DOHH2 (cell line): ENCODE data around the gene GRID2.

Experiments used
- H3F3A ChIP-seq: fragments of 200-600 bp; sonication (generic), shearing (Covaris generic); 2 replicates; pipeline ENCODE4 v1.6.0; 2016; ENCODE audit warnings: antibody characterized with exemption, mild to moderate bottlenecking; ENCODE audit not compliant: control insufficient read depth, insufficient read depth
- H3K27ac ChIP-seq: fragments of 200-600 bp; sonication (generic); 2 replicates; pipeline ENCODE4 v1.5.1; 2014; ENCODE audit warnings: low read depth, mild to moderate bottlenecking, low read length, moderate library complexity
- H3K27me3 ChIP-seq: fragments of 200-600 bp; sonication (generic); 2 replicates; pipeline ENCODE4 v1.6.1; 2014; ENCODE audit warnings: mild to moderate bottlenecking, low read length, mixed read lengths; ENCODE audit not compliant: control insufficient read depth
- H3K36me3 ChIP-seq: fragments of 200-600 bp; sonication (generic); 2 replicates; pipeline ENCODE4 v1.6.1; 2014; ENCODE audit warnings: mild to moderate bottlenecking, low read length, moderate library complexity, mixed read lengths; ENCODE audit not compliant: control insufficient read depth
- H3K4me1 ChIP-seq: fragments of 200-600 bp; sonication (generic); 2 replicates; pipeline ENCODE4 v1.6.1; 2014; ENCODE audit warnings: mild to moderate bottlenecking, low read length, mixed read lengths; ENCODE audit not compliant: control insufficient read depth
- H3K4me2 ChIP-seq: fragments of 200-600 bp; sonication (generic); 2 replicates; pipeline ENCODE4 v1.6.0; 2014; ENCODE audit warnings: mild to moderate bottlenecking, low read length, moderate library complexity
- H3K4me3 ChIP-seq: fragments of 200-600 bp; sonication (generic); 2 replicates; pipeline ENCODE4 v1.5.1; 2014; ENCODE audit warnings: mild to moderate bottlenecking, low read length, mixed read lengths
- H3K79me2 ChIP-seq: fragments of 200-600 bp; sonication (generic); 2 replicates; pipeline ENCODE4 v1.6.1; 2014; ENCODE audit warnings: mild to moderate bottlenecking, low read length, mixed read lengths; ENCODE audit not compliant: control insufficient read depth
- H3K9me2 ChIP-seq: fragments of 200-600 bp; sonication (generic); replicated peaks from 2 replicates; pipeline ENCODE4 v1.6.1; 2014; ENCODE audit warnings: mild to moderate bottlenecking, low read length, mixed read lengths; ENCODE audit not compliant: control insufficient read depth
- H3K9me3 ChIP-seq: fragments of 200-600 bp; sonication (generic); 2 replicates; pipeline ENCODE4 v1.6.1; 2014; ENCODE audit warnings: antibody characterized with exemption, low read length, mixed read lengths; ENCODE audit not compliant: control insufficient read depth, insufficient read depth
- H4K20me1 ChIP-seq: fragments of 200-600 bp; sonication (generic); 2 replicates; pipeline ENCODE4 v1.6.0; 2014; ENCODE audit warnings: low read depth, mild to moderate bottlenecking, antibody characterized with exemption, low read length, moderate library complexity; ENCODE audit not compliant: control insufficient read depth, insufficient read depth
- EZH2phosphoT487 ChIP-seq: fragments of 200-600 bp; sonication (generic); IDR thresholded peaks from 2 replicates; pipeline ENCODE4 v1.6.1; 2017; ENCODE audit warnings: borderline replicate concordance, mild to moderate bottlenecking, antibody characterized with exemption, low read length, moderate library complexity, mixed read lengths
- TF ChIP-seq, protein P1 (sequence below): fragments of 200-600 bp; sonication (generic); IDR thresholded peaks from one replicate; pipeline ENCODE4 v1.5.1; 2014; ENCODE audit warnings: antibody characterized with exemption, mild to moderate bottlenecking, low read depth, low read length; ENCODE audit not compliant: poor library complexity, severe bottlenecking

GRID2 gene

GRCh38 chr4:93431371-93431770 is 1127.6 kb downstream of the GRID2 start:
- Histone ChIP-seq H3K9me2 (no peaks in the 10 kb centered on the region), H3F3A (no peaks in the 10 kb centered on the region), H4K20me1 (no peaks in the 10 kb centered on the region), H3K4me2 (no peak overlapping the region), H3K27me3 (no peaks in the 10 kb centered on the region), H3K79me2 (no peaks in the 10 kb centered on the region), H3K4me3 (no peak overlapping the region), H3K4me1 (no peaks in the 10 kb centered on the region), H3K27ac (no peak overlapping the region), H3K36me3 (no peaks in the 10 kb centered on the region), H3K9me3 (no peaks in the 10 kb centered on the region)
- no peak for TF ChIP-seq EZH2phosphoT487
- TF ChIP-seq, protein P1, sequence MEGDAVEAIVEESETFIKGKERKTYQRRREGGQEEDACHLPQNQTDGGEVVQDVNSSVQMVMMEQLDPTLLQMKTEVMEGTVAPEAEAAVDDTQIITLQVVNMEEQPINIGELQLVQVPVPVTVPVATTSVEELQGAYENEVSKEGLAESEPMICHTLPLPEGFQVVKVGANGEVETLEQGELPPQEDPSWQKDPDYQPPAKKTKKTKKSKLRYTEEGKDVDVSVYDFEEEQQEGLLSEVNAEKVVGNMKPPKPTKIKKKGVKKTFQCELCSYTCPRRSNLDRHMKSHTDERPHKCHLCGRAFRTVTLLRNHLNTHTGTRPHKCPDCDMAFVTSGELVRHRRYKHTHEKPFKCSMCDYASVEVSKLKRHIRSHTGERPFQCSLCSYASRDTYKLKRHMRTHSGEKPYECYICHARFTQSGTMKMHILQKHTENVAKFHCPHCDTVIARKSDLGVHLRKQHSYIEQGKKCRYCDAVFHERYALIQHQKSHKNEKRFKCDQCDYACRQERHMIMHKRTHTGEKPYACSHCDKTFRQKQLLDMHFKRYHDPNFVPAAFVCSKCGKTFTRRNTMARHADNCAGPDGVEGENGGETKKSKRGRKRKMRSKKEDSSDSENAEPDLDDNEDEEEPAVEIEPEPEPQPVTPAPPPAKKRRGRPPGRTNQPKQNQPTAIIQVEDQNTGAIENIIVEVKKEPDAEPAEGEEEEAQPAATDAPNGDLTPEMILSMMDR, result no peak

- H3F3A ChIP-seq, result no peaks in the 10 kb centered on the region
- H3K4me2 ChIP-seq, result no peak overlapping the region
- no peaks in the 10 kb centered on the region for H3K27me3 ChIP-seq
- H3K4me1 ChIP-seq, result no peaks in the 10 kb centered on the region
- no peak overlapping the region for H3K4me3 ChIP-seq
- H4K20me1 ChIP-seq, result no peaks in the 10 kb centered on the region
- no peaks in the 10 kb centered on the region for H3K36me3 ChIP-seq
- H3K9me3 ChIP-seq, result no peaks in the 10 kb centered on the region
- H3K79me2 ChIP-seq, result no peaks in the 10 kb centered on the region
- no peaks in the 10 kb centered on the region for H3K9me2 ChIP-seq
- TF ChIP-seq, protein P1, result no peak
- TF ChIP-seq EZH2phosphoT487, result no peak
- no peak overlapping the region for H3K27ac ChIP-seq
These were observed 1130.1 kb downstream of the GRID2 start for GRCh38 chr4:93433840-93434239.

DNA sequence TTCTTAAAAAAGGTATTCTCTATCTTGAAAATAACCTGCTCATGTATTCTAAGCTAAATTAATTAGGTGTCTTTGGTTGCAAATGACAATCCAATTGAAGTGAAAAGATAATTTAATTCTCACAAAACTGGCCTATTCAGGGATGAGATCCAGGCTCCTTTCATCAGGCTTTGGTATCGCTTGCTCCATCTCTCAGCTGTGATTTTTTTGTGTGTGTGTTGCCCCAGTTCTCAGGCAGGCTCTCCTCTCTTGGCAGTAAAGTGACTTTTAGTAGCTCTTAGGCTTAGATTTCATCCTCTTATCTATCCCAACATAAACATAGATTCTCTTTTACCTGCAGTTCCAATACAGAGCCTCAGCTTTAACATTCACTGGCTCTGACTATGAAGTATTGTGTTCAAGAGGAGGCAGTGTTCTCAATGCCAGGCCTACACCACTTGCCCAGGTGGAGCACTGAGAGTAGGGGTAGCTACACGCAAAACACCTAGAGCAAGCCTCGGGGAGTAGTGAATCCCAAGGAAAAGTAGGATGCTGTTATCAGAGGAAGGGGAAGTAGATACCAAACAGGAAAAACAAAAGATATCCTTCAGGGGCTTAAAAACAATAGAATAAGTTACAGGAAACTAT is 1132.3 kb downstream of the GRID2 start:
- Histone ChIP-seq H3K27ac (no peak overlapping the region), H3K9me3 (no peaks in the 10 kb centered on the region), H4K20me1 (no peaks in the 10 kb centered on the region), H3K4me3 (no peak overlapping the region), H3K4me1 (no peaks in the 10 kb centered on the region), H3K79me2 (no peaks in the 10 kb centered on the region), H3K9me2 (no peaks in the 10 kb centered on the region), H3K27me3 (no peaks in the 10 kb centered on the region), H3K4me2 (no peak overlapping the region), H3K36me3 (no peaks in the 10 kb centered on the region), H3F3A (no peaks in the 10 kb centered on the region)
- TF ChIP-seq, protein P1, result no peak
- no peak for TF ChIP-seq EZH2phosphoT487
